Esophagus mucosa (tissue), 1 donor: ENCODE results near the gene SSBP4. TPM values are rescaled to one million over a fixed set of nuclear protein-coding genes. Genes with fewer than 3 reads are reported as not detected.
A peak's percentile ranks its signal among the peaks of the same experiment; 100 is the strongest.

ENCODE experiments used
- ATAC-seq: fragments of 200-7000 bp; cut with Tn5 transposase; one replicate; pipeline ENCODE4 v1.9.1; 2020
- total RNA-seq: library from RNA; stranded (reverse); gene quantifications from one replicate; pipeline ENCODE4 v1.2.4, GENCODE V29; 2023
- donor health status: DM: yes; HTN: yes; CAD: no.

Gene SSBP4
- total RNA-seq, 1 donor from 2014 or later, result 15.7 TPM

DNA sequence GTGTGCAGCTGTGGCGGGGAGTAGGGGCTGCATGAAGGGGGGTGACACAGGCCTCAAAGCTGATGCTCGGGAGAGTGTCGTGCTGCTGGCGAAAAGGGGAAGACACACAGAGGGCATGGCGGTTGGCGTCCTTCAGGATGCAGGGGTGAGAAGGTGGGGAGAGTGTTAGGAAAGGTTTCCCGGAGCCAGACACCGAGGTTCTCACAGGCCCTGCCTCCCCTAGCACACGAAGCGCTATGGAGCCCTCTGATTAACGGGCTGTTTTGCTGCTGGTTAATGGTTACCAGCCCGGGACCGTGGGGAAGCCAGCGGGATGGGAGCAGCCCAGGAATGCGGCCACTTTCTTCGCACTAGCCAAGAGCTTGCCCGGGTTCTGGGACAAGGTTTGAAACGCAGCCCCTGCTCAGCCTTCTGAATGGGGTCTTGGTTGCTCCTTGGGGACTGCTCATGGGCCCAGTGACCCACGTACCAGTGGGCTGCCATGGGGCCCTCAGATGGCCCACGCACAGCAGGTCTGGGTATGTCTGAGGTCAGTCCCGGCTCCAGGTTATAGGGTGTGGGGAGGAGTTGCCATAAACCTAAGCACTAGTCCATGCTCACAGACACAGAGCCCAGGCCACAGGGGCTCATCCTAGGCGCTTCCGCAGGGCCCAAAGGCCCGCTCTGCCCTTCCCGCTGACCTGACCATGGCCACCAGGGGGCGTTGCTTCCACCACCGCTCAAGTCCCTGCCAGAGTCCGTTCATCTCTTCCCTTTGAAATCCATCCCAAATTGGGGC lies 50.1 kb downstream of the SSBP4 start:
- ATAC-seq, result peak; percentile 32

- no peak for ATAC-seq
Measured at GRCh38 chr19:18470787-18471186, 51.6 kb downstream of the SSBP4 start.

DNA sequence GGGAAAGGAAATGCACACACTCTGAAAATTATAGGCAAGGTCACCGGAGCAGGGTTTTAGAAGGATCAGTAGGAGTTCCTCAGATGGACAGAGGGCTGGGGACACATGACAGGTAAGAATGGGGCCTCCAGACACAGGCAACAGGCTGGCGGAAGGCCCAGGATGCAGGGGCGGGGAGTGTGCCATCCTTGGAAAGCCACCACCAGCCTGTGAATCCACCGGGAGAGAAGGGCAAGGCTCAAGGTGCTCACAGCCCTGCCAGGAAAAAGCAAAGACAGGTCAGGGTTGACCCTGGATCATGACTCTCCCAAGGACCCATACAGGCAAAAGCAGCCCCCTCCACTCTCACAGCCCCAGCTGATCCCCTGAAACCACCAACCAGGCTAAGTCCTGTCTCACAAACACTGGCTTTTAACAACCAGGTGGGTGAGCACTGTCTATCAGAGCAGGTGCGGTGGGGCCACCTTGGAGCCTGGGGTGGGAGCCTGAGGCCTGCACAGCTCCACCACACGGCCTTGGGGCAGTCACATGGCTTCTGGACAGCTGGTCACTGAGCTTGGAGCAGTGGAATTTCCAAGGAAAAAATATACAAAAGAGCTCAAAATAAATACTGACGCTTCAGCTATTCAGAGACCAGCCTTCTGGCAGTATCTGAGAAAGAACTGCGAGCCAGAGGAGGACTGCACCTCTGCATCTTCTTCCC lies 54.0 kb downstream of the SSBP4 start:
- ATAC-seq, result no peak

- ATAC-seq, result no peak
Measured at GRCh38 chr19:18473706-18474087, 54.5 kb downstream of the SSBP4 start.

- no peak for ATAC-seq
Measured at GRCh38 chr19:18474366-18474887, 55.2 kb downstream of the SSBP4 start.

GRCh38 chr19:18475004-18475453 lies 55.8 kb downstream of the SSBP4 start:
- ATAC-seq, result no peak

DNA sequence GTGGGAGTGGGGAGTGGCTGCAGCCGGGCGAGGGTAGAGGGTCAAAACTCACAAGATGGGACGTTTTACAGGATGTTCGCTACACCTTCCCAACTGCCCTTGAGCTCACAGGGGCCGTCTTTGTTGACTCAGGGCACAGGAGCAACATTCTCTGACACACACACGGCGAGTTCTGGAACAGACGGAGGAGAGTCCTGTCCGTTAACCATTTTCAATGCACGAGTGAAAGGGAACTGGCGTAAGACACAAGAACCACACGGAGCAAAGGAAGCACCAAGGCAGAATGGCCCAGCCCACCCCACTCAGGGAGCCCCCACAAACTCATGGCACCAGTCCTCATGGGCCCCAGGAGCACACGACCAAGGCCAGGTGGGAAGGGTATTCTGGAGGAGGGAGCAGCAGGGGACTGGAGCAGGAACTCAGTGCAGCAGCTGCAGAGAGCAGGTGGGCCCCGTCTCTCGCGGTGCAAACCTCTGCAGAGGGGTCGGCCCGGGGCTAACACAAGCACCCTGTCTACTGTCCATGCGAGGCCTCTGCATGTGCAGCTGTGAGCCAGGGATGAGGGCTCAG lies 56.6 kb downstream of the SSBP4 start:
- no peak for ATAC-seq

DNA sequence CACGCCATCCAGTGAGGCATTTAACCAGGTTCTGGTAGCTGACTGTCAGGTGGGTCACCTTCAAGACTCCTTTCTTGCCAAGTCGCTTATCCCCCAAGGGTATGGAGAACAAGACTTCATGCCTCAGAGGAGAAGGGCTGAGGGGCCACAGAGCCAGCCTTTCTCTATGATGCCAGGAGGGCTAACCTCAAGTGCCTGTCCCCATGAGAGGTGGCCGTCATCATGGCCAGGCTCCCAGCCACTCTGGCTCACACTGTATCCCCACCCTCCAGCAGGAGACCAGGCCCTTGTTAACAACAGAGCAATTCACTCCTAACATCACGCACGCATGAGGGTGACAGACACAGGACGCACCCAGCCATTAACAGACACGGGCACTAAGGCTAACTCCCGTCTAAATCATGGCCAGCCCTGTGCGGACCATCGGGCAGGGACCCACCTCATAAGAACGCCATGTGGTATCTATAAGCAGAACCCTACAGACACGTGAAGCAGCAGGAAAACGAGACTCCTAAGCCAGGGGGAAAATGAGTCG lies 57.4 kb downstream of the SSBP4 start:
- no peak for ATAC-seq

DNA sequence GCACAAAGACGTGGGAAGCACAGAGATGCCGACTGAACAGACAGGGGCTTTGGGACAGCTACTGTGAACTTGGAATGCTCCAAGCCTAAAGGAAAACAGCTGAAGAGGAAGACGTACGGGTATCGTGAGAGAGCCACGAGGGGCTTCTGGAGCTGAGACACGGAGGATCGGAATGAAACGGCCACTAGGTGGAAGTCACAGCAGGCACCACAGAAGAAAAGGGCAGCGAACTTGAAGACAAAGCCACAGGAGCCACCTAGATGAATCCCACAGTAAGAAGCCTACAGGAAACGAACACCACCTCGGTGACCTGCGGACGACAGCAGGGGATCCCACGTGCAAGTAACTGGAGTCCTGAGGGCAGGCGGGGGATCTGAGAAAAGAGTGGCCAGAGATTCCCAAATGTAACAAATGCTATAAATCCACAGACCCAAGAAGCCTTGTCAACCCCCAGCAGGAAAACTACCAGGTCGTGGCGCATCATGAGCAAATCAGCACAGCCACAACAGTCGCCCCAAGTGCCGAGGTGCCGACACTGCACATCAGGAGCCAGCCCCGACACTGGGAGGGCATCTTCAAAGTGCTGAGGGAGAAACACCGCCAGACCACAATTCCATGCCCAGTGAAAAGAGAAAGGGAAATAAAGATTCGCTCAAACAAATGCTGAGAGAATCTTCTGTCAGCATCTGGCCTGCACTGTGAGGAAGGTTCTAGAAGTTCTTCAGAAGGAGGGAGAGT lies 58.0 kb downstream of the SSBP4 start:
- ATAC-seq, result no peak

DNA sequence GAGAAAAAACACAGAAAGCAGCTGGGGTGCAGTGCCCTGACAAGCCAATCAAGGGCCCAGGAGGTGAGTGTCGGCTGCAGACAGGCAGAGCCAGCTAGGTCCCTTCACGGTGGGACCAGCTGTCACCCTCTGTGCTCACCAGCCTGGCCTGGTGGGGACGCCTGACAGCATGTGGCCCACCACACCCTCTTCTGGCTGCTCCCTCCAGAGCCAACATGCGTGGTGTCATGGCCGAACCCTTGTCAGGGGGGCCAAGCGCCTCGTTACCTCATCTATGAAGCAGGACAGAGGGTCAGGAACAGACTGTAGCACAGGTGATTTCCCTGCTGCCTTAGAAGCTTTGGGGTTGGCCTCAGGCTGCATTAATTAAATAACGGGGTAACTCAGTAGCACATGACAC lies 58.8 kb downstream of the SSBP4 start:
- no peak for ATAC-seq

DNA sequence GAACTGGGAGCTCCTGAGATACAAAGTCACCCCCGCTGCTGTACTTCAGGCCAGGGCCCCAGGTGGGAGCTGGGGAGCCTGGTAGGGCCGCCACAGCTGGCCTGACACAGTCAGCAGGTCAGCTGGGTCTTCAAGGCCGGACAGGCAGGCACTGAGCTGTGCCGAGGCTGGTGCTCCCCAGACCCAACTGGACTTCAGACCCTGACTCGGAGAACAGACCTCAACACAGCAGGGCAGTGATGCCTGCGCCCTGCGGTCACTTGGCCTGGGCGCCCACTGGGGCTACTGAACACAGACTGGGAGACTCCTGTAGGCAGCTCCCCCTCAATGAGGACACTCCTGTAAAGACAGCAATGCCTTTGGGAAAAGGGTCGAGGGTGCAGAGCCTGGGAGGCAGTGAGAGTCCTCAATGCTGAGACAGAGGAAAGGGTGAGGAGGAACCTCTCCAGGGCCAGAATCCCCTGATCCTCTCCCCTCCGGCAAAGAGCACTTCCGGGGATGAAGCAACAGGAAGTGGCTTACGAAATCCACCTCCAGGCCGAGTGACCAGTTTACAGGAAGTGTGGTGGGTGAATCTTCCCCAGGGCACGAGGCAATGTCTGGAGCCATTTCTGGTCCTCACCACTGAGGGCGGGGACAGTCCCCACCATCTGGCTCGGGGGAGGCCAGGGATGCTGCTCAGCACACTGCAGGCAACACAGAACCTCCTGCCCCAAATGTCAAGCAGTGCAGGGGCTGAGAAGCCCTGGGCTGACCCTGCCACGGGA lies 59.5 kb downstream of the SSBP4 start:
- ATAC-seq, result peak; percentile 72

DNA sequence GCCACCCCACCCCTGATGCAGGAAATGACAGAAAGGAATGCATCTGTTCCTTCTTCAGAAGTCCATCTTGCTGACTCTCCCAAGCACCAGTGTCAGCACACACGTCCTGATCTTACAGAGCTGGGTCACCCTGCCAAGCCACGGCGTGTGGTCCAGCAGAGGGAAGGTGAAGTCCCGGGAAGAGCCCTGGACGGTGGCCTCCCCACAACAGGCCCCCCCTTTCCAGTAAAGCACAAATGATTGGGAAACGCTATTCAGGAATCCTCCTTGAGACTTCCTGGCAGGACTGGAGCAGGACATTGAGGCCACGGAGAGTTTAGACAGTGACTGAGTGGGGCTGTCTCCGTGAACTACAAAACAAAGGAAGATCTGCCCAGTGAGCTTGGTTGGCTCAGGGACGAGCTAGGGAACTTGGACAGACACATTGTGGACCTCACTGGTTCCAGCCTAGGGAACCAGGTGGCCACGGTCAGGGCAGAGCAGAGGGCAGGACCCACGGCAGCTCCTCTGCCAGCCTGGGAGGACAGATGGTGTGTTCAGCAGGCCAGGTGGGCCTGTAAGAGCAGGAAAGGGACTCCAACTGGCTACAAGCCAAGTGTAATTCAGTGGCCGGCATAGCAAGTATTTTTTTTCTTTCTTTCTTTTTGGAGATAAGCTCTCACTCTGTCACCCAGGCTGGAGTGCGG lies 61.0 kb downstream of the SSBP4 start:
- peak; percentile 24 for ATAC-seq

- ATAC-seq, result no peak
Measured at GRCh38 chr19:18481505-18482222, 62.5 kb downstream of the SSBP4 start.

- no peak for ATAC-seq
Measured at GRCh38 chr19:18483119-18483890, 64.1 kb downstream of the SSBP4 start.

Other genes with a start within 250 kb of the SSBP4 start
- 17.0 TPM for gene IFI30, start 245.6 kb upstream of the SSBP4 start, total RNA-seq
- 6.8 TPM for gene MPV17L2, start 226.2 kb upstream of the SSBP4 start, total RNA-seq
- gene RAB3A, start 215.4 kb upstream of the SSBP4 start, total RNA-seq, result 1.1 TPM
- gene PDE4C, start 193.0 kb upstream of the SSBP4 start, total RNA-seq, result 0.16 TPM
- gene IQCN, start 144.9 kb upstream of the SSBP4 start, total RNA-seq, result 0.56 TPM
- gene JUND, start 137.8 kb upstream of the SSBP4 start, total RNA-seq, result 61.5 TPM
- gene LSM4, start 96.3 kb upstream of the SSBP4 start, total RNA-seq, result 85.0 TPM
- gene PGPEP1, start 78.8 kb upstream of the SSBP4 start, total RNA-seq, result 5.5 TPM
- 3.9 TPM for gene GDF15, start 33.2 kb upstream of the SSBP4 start, total RNA-seq
- 0.48 TPM for gene LRRC25, start 21.8 kb upstream of the SSBP4 start, total RNA-seq
- 8.5 TPM for gene ISYNA1, start 18.7 kb downstream of the SSBP4 start, total RNA-seq
- gene ELL, start 102.7 kb downstream of the SSBP4 start, total RNA-seq, result 7.5 TPM
- 125 TPM for gene FKBP8, start 124.2 kb downstream of the SSBP4 start, total RNA-seq
- gene KXD1, start 138.5 kb downstream of the SSBP4 start, total RNA-seq, result 60.2 TPM
- gene UBA52, start 152.5 kb downstream of the SSBP4 start, total RNA-seq, result 1,224 TPM
- 41.3 TPM for gene REX1BD, start 169.4 kb downstream of the SSBP4 start, total RNA-seq
- 7.9 TPM for gene CRLF1, start 187.4 kb downstream of the SSBP4 start, total RNA-seq
- gene TMEM59L, start 193.5 kb downstream of the SSBP4 start, total RNA-seq, result 0.28 TPM
- gene KLHL26, start 217.6 kb downstream of the SSBP4 start, total RNA-seq, result 5.6 TPM